ENCODE data around the gene SH3BP2.

The SH3BP2 gene

DNA sequence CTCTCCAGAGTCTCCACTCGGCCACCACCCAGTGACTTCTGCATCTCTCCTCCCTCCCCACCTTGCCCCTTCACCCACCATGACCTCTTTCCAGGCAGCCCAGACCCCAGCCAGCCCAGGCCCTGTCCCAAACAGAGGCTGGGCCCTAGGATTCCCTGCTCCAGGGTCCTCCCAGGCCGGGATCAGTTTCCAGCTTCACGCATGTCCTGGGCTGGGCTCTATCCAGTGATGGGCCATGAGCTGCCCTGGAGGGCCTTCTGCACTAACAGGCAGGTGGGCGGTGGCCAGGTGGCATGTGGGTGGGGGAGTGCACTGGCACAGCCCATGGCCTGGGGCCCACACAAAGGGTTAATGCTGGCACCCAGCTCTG, 30.4 kb downstream of the SH3BP2 start:
- no peak for DNase-seq
- Mint-ChIP-seq H3K27me3 (ENCODE audit: low read depth, poor library complexity) (no peaks in the 10 kb centered on the region), H3K36me3 (ENCODE audit: low read depth) (peaks cover 21% of the 10 kb centered on the region), H3K4me1 (peaks cover 12% of the 10 kb centered on the region), H3K27ac (no peak overlapping the region), H3K9me3 (no peaks in the 10 kb centered on the region), H3K4me3 (no peak overlapping the region)
- TF ChIP-seq, protein P1, sequence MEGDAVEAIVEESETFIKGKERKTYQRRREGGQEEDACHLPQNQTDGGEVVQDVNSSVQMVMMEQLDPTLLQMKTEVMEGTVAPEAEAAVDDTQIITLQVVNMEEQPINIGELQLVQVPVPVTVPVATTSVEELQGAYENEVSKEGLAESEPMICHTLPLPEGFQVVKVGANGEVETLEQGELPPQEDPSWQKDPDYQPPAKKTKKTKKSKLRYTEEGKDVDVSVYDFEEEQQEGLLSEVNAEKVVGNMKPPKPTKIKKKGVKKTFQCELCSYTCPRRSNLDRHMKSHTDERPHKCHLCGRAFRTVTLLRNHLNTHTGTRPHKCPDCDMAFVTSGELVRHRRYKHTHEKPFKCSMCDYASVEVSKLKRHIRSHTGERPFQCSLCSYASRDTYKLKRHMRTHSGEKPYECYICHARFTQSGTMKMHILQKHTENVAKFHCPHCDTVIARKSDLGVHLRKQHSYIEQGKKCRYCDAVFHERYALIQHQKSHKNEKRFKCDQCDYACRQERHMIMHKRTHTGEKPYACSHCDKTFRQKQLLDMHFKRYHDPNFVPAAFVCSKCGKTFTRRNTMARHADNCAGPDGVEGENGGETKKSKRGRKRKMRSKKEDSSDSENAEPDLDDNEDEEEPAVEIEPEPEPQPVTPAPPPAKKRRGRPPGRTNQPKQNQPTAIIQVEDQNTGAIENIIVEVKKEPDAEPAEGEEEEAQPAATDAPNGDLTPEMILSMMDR (IDR thresholded peaks at IDR 0.05), result no peak

DNA sequence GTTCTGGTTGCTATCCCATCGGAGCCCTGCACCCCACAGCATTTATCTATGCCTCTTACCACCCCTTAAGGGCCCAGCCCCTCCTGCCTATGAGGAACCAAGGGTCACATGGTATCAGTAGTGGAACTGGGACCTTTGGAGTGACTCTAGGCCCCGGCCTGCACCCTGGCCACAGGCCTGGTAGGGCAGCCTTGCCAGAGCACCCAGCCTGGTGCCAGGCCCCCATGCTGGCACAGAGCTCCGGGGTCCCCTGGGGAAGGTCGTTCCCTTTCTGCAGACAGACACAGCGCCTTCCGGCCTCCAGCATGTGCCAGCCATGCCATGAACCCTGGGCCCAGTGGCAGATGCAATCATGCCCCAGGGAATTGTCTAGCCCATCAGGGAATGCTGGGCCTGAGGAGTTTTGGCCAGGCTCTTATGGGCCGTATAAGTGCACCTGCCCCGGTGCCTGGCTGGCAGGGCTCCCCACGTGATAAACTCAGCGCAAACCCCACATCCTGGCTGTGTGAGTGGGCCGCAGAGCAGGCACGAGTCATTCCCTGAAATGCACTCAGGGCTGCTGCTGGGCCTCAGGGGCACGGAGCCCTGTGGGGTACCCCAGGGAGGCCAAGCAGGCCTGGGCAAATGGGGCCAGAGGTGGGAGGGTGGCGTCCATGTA, 30.9 kb downstream of the SH3BP2 start:
- no peak for DNase-seq
- TF ChIP-seq, protein P1 (IDR thresholded peaks at IDR 0.05), result no peak
- H3K36me3 Mint-ChIP-seq (ENCODE audit: low read depth), result peaks cover 22% of the 10 kb centered on the region
- H3K9me3 Mint-ChIP-seq, result no peaks in the 10 kb centered on the region
- no peaks in the 10 kb centered on the region for H3K27me3 Mint-ChIP-seq (ENCODE audit: low read depth, poor library complexity)
- no peak overlapping the region for H3K4me3 Mint-ChIP-seq
- peaks cover 12% of the 10 kb centered on the region for H3K4me1 Mint-ChIP-seq
- H3K27ac Mint-ChIP-seq, result no peak overlapping the region

DNA sequence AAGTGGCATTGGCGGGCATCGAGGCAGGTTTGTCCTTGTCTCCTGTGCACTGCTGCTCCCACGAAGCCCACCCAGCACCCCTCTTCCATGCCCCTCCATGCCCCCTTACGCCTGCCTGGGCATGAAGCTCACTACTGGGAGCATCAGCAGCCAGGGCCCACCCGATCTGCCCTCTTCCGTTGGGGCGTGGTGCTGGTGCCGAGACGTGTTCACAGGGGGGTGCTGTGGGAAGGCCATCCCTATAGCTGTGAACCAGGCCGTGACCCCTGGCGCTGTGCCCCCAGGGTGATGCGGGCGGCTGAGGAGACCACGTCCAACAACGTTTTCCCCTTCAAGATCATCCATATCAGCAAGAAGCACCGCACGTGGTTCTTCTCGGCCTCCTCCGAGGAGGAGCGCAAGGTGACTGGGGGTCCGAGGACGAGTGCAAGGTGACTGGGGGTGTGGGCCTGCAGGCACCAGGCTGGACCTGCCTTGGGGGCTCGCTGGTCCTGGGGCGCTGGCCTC, 31.5 kb downstream of the SH3BP2 start:
- Mint-ChIP-seq H3K36me3 (ENCODE audit: low read depth) (peaks cover 25% of the 10 kb centered on the region), H3K27me3 (ENCODE audit: low read depth, poor library complexity) (no peaks in the 10 kb centered on the region), H3K4me1 (peaks cover 10% of the 10 kb centered on the region), H3K27ac (no peak overlapping the region), H3K9me3 (no peaks in the 10 kb centered on the region), H3K4me3 (no peak overlapping the region)
- no peak for DNase-seq
- TF ChIP-seq, protein P1 (IDR thresholded peaks at IDR 0.05), result no peak

DNA sequence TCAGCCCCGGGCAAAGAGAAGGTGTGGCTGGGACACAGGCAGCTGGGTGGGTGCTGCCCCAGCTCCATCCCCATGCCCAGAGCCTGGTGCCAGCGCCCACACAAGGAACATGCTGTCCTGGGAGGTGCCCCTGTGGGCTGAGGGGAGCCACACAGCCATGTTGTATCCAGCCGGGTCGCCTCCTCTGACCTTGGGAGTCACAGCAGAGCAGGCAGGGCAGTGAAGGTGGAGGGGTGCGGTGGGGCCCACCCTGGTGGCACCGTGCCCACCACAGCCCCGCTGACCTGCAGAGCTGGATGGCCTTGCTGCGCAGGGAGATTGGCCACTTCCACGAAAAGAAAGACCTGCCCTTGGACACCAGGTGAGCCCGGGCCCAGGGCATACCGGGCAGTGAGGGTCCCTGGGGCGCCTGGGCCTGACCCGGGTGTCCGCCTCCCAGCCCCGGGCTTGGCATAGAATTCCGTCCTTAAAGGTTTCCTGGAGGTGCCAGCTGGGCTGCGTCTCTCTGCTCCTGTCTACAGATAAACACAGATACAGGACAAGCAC, 32.0 kb downstream of the SH3BP2 start:
- DNase-seq, result no peak
- Mint-ChIP-seq H3K4me3 (no peak overlapping the region), H3K27ac (no peak overlapping the region), H3K4me1 (peaks cover 5% of the 10 kb centered on the region), H3K9me3 (no peaks in the 10 kb centered on the region), H3K27me3 (ENCODE audit: low read depth, poor library complexity) (no peaks in the 10 kb centered on the region), H3K36me3 (ENCODE audit: low read depth) (peaks cover 22% of the 10 kb centered on the region)
- TF ChIP-seq, protein P1 (IDR thresholded peaks at IDR 0.05), result no peak

DNA sequence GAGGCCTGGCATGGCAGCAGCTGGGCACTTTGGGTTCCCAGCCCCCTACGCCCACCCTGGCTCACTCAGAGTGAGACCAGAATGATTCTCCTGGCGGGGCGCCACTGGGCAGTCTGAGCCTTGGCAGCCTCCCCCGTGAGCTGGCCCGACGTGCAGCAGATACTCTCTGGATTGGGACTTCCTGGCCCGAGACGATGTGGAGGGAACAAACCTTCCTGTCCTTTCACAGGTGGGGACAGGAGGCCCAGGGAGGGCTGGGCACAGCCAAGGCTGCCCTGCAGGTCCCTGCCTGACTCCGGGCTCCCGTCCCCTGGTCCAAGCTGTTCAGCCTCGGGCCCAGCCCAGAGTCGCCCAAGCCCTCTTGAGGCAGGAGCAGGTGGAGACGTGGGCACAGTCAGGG, 32.9 kb downstream of the SH3BP2 start:
- Mint-ChIP-seq H3K4me3 (no peak overlapping the region), H3K27me3 (ENCODE audit: low read depth, poor library complexity) (no peaks in the 10 kb centered on the region), H3K4me1 (no peaks in the 10 kb centered on the region), H3K27ac (peak overlapping the region; percentile 51), H3K9me3 (no peaks in the 10 kb centered on the region), H3K36me3 (ENCODE audit: low read depth) (peaks cover 22% of the 10 kb centered on the region)
- no peak for DNase-seq
- TF ChIP-seq, protein P1 (IDR thresholded peaks at IDR 0.05), result no peak
